Gastrocnemius medialis (tissue), 4 donors: ENCODE results near the gene DISP1. TPM values are rescaled to one million over a fixed set of nuclear protein-coding genes. Genes with fewer than 3 reads are reported as not detected.
A peak's percentile ranks its signal among the peaks of the same experiment; 100 is the strongest.

Experiments
- ATAC-seq, 2 donors: fragments of 150-250 bp; one replicate each; pipeline ENCODE4 v1.9.1; 2016
- DNase-seq, 2 donors: peaks; one replicate each; pipeline ENCODE4 v3.0.0-alpha.2; 2019
- H3K27ac ChIP-seq, 4 donors: fragments of 200-600 bp; sonication (generic); 1 replicate in 1 of 4; 2 replicates in 3 of 4; pipeline ENCODE4 v1.5.1; 2016 to 2018; ENCODE audit warnings: mild to moderate bottlenecking in 2 of 4, moderate library complexity in 1 of 4
- H3K27me3 ChIP-seq, 3 donors: fragments of 200-600 bp; sonication (generic) in 2 of 3; 1 replicate in 1 of 3; 2 replicates in 2 of 3; pipeline versions ENCODE4 v1.5.1 to v1.6.0; 2016 to 2019; ENCODE audit warnings: mild to moderate bottlenecking in 1 of 3, moderate library complexity in 1 of 3
- H3K36me3 ChIP-seq, 2 donors: fragments of 200-600 bp; sonication (generic) in 1 of 2; one replicate each; pipeline ENCODE4 v1.5.1; 2017 to 2018
- H3K4me1 ChIP-seq, 2 donors: fragments of 200-600 bp; sonication (generic) in 1 of 2; one replicate each; pipeline ENCODE4 v1.5.1; 2016 to 2017; ENCODE audit warnings: mild to moderate bottlenecking in 2 of 2
- H3K4me3 ChIP-seq, 4 donors: fragments of 200-600 bp; sonication (generic) in 3 of 4; 1 replicate in 1 of 4; 2 replicates in 3 of 4; pipeline ENCODE4 v1.5.1; 2016 to 2019; ENCODE audit warnings: mild to moderate bottlenecking in 2 of 4
- H3K9me3 ChIP-seq, 3 donors: fragments of 200-600 bp; sonication (generic) in 2 of 3; 1 replicate in 1 of 3; 2 replicates in 2 of 3; pipeline ENCODE4 v1.5.1; 2016 to 2019
- POLR2A ChIP-seq, 2 donors: fragments of 450-650 bp; IDR thresholded peaks; one replicate each; pipeline ENCODE4 v1.6.1; 2017; ENCODE audit warnings: antibody characterized with exemption in 2 of 2, mild to moderate bottlenecking in 2 of 2, moderate library complexity in 2 of 2
- in situ Hi-C, 4 donors: fragments of 200-750 bp; cut with MboI; loops; one replicate each; pipeline versions ENCODE4 v1.15.0 to v1.8.0; 2017; ENCODE audit warnings: low sequenced_read_pairs in 4 of 4
- intact Hi-C: fragments of 100-400 bp; cut with DNase I; formaldehyde crosslinking; loops from one replicate; pipeline ENCODE4 v1.15.1; 2023; ENCODE audit warnings: low total_unique reads
- total RNA-seq, 4 donors: library from RNA; depleted of rRNA; stranded (reverse); fragments of >200 nt; gene quantifications; one replicate each; pipeline versions ENCODE4 v1.1.0 to v1.2.3, GENCODE V29; 2016
- TF ChIP-seq, protein P1 (sequence below), 5 experiments: fragments of 450-650 bp in 3 of 5; fragments of 200-600 bp in 2 of 5; sonication (generic) in 2 of 5; IDR thresholded peaks in 4 of 5; conservative IDR thresholded peaks in 1 of 5; 1 replicate in 4 of 5; 2 replicates in 1 of 5; pipeline ENCODE4 v1.5.1; 2016 to 2019; ENCODE audit warnings: antibody characterized with exemption in 5 of 5, mild to moderate bottlenecking in 3 of 5, moderate library complexity in 3 of 5

The DISP1 gene, protein sequence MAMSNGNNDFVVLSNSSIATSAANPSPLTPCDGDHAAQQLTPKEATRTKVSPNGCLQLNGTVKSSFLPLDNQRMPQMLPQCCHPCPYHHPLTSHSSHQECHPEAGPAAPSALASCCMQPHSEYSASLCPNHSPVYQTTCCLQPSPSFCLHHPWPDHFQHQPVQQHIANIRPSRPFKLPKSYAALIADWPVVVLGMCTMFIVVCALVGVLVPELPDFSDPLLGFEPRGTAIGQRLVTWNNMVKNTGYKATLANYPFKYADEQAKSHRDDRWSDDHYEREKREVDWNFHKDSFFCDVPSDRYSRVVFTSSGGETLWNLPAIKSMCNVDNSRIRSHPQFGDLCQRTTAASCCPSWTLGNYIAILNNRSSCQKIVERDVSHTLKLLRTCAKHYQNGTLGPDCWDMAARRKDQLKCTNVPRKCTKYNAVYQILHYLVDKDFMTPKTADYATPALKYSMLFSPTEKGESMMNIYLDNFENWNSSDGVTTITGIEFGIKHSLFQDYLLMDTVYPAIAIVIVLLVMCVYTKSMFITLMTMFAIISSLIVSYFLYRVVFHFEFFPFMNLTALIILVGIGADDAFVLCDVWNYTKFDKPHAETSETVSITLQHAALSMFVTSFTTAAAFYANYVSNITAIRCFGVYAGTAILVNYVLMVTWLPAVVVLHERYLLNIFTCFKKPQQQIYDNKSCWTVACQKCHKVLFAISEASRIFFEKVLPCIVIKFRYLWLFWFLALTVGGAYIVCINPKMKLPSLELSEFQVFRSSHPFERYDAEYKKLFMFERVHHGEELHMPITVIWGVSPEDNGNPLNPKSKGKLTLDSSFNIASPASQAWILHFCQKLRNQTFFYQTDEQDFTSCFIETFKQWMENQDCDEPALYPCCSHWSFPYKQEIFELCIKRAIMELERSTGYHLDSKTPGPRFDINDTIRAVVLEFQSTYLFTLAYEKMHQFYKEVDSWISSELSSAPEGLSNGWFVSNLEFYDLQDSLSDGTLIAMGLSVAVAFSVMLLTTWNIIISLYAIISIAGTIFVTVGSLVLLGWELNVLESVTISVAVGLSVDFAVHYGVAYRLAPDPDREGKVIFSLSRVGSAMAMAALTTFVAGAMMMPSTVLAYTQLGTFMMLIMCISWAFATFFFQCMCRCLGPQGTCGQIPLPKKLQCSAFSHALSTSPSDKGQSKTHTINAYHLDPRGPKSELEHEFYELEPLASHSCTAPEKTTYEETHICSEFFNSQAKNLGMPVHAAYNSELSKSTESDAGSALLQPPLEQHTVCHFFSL (N-terminal part only)
- 1 to 10 TPM; 2.4 to 3.7 (median 2.9) TPM for total RNA-seq

DNA sequence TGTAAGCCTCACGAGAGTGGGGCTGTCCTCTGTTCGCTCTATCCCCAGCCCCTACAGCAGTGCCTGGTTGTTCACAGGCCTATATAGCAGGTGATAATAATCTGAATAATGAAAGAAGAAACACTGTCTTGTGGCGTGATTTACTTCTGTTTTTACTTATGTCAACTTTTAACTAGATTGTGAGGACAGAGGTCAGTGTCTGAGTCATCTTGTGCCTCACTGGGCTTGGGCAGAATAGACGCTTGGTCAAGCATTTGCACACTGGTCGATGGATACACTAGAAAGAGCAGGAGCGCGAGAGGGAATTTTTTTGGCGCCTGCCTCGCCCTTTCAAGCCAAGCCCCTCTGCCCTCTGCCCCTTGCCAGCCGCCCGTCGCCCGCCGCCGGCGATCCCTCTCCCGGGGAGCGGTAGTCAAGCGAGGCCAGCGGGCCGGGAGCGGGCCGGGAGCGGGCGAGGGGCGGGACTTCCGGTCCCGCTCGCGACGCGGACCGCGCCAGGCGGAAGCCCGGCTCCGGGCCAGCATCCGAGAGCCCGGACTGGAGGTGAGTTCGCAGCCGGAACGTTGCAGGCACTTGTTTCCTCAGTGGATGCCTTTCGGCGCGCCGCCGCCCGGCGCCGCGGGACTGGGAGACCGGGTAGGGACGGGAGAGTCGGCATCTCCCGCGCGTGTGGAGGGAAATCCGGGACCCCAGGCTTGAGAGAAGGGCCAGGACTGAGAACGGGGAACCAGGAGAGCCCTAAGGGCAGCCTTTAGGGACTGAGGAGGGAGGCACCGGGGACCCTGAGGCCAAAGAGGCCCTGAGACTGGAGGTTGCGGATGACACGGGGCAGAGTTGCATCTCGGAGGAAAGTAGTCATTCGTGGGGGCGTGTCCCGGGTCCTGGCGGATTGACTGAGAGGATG lies at the start of gene DISP1:
Gene DISP1 (plus strand): TSS at position 504 of the 904 bp plus-strand sequence. CDS start 127,785 bp downstream, outside the sequence.
- Histone ChIP-seq H3K4me3 (peak within 1 kb of the TSS; percentile 75 to 82 (median 79)), H3K36me3 (no peaks in the 10 kb centered on the region), H3K9me3 (no peaks in the 10 kb centered on the region), H3K27me3 (no peaks in the 10 kb centered on the region), H3K27ac (peak within 1 kb of the TSS; percentile 80 to 87 (median 86)), H3K4me1 (peaks cover 13 to 17% of the 10 kb centered on the region in 2 donors)
- TF ChIP-seq, protein P1, sequence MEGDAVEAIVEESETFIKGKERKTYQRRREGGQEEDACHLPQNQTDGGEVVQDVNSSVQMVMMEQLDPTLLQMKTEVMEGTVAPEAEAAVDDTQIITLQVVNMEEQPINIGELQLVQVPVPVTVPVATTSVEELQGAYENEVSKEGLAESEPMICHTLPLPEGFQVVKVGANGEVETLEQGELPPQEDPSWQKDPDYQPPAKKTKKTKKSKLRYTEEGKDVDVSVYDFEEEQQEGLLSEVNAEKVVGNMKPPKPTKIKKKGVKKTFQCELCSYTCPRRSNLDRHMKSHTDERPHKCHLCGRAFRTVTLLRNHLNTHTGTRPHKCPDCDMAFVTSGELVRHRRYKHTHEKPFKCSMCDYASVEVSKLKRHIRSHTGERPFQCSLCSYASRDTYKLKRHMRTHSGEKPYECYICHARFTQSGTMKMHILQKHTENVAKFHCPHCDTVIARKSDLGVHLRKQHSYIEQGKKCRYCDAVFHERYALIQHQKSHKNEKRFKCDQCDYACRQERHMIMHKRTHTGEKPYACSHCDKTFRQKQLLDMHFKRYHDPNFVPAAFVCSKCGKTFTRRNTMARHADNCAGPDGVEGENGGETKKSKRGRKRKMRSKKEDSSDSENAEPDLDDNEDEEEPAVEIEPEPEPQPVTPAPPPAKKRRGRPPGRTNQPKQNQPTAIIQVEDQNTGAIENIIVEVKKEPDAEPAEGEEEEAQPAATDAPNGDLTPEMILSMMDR (IDR thresholded peaks at IDR 0.05 in 4 of 5, conservative IDR thresholded peaks at IDR 0.05 in 1 of 5) = no peak
- peak; percentile 17 to 30 for TF ChIP-seq POLR2A (IDR thresholded peaks at IDR 0.05)
- ATAC-seq = peak; percentile 88 to 92
- DNase-seq = peak; percentile 67 to 77
- intact Hi-C loops = loop anchor here (2.0 to 5.0 kb wide), 3 partner anchors 78 to 318 kb away; no protein-coding TSS in a partner anchor
- in situ Hi-C loops = no loop called here

DNA sequence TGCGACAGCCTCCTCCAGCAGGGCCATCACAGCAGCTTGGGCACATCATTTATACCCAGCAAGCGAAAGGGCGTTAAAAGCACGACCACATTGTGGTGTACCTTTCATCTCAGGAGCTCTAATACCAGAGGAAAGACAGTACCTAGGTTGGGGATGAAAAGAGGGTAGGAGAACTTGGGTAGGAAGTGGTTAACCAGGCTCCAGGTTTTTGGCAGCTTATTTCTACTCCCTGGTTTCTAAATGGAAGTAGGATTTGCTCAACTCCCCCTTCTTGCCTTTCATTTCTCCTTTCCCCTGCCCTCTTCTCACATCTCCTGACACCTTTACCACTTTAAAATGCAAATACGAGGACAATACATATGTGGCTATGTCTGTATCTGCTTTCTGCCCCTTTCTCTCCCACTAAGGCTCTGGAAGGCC lies 47.7 kb upstream of the DISP1 start:
- Histone ChIP-seq H3K27me3 (no peaks in the 10 kb centered on the region), H3K9me3 (no peaks in the 10 kb centered on the region), H3K4me3 (no peak overlapping the region), H3K27ac (no peak overlapping the region), H3K36me3 (no peaks in the 10 kb centered on the region), H3K4me1 (no peaks in the 10 kb centered on the region)
- intact Hi-C loops (no loop called here), in situ Hi-C loops (no loop called here)
- TF ChIP-seq, protein P1 (IDR thresholded peaks at IDR 0.05 in 4 of 5, conservative IDR thresholded peaks at IDR 0.05 in 1 of 5) = no peak
- no peak for TF ChIP-seq POLR2A (IDR thresholded peaks at IDR 0.05)
- no peak for DNase-seq
- ATAC-seq = no peak

DNA sequence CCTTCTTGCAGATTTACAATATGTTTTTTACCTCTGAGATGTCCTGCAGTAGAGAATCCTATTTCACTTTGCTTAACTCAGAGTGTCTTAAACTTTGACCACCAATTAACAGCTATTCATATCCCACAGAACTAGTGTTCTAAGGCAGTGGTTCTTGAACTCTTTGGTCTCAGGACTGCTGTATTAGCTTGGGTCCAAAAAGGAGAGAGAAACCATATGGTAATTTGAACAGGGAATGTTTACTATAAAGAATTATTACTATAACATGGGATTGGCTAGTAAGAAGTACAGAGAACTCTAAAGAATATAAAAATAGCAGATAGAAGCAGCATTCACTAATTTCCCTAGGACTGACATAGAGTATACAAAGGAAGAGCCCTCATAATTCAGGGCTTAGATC lies 46.2 kb upstream of the DISP1 start:
- no peaks in the 10 kb centered on the region for H3K9me3 ChIP-seq
- H3K4me3 ChIP-seq = no peak overlapping the region
- intact Hi-C loops (no loop called here), in situ Hi-C loops (no loop called here)
- TF ChIP-seq, protein P1 (IDR thresholded peaks at IDR 0.05 in 4 of 5, conservative IDR thresholded peaks at IDR 0.05 in 1 of 5) = no peak
- TF ChIP-seq POLR2A (IDR thresholded peaks at IDR 0.05) = no peak
- no peak overlapping the region for H3K27ac ChIP-seq
- H3K27me3 ChIP-seq = no peaks in the 10 kb centered on the region
- DNase-seq = no peak
- no peaks in the 10 kb centered on the region for H3K4me1 ChIP-seq
- ATAC-seq = no peak
- no peaks in the 10 kb centered on the region for H3K36me3 ChIP-seq
